Neutrophil (primary cell): ENCODE measurements around the gene FMR1NB.

Experiments
- H3K27ac ChIP-seq: fragments of 200-600 bp; sonication (generic); 2 replicates; pipeline ENCODE4 v1.5.1; 2016; ENCODE audit warnings: mild to moderate bottlenecking, moderate library complexity
- H3K27me3 ChIP-seq: fragments of 200-600 bp; sonication (generic); 2 replicates; pipeline ENCODE4 v1.6.0; 2016; ENCODE audit warnings: mild to moderate bottlenecking
- H3K36me3 ChIP-seq: fragments of 200-600 bp; sonication (generic); 2 replicates; pipeline ENCODE4 v1.5.1; 2017
- H3K4me1 ChIP-seq, 2 experiments: fragments of 200-600 bp in 1 of 2; sonication (generic) in 1 of 2; 1 replicate in 1 of 2; 2 replicates in 1 of 2; pipeline versions ENCODE4 v1.5.1 to v1.6.1; 2013 to 2016; ENCODE audit warnings: low read depth in 1 of 2, low read length in 1 of 2, mild to moderate bottlenecking in 1 of 2, moderate library complexity in 1 of 2; ENCODE audit not compliant: control insufficient read depth in 1 of 2, insufficient read depth in 1 of 2
- H3K4me3 ChIP-seq, 2 experiments: fragments of 200-600 bp in 1 of 2; sonication (generic) in 1 of 2; 1 replicate in 1 of 2; 2 replicates in 1 of 2; pipeline ENCODE4 v1.5.1; 2013 to 2016; ENCODE audit warnings: low read depth in 1 of 2, low read length in 1 of 2, mild to moderate bottlenecking in 1 of 2, moderate library complexity in 1 of 2
- H3K9me3 ChIP-seq: fragments of 200-600 bp; sonication (generic); 2 replicates; pipeline ENCODE4 v1.5.1; 2016
- CTCF ChIP-seq: fragments of 200-600 bp; sonication (generic); IDR thresholded peaks from 2 replicates; pipeline ENCODE4 v1.5.1; 2016; ENCODE audit warnings: antibody characterized with exemption

FMR1NB gene

GRCh38 chrX:147950352-147950751, 30.8 kb upstream of the FMR1NB start:
- no peaks in the 10 kb centered on the region for H3K9me3 ChIP-seq
- no peak for TF ChIP-seq CTCF
- H3K27me3 ChIP-seq, result no peaks in the 10 kb centered on the region
- H3K36me3 ChIP-seq, result peaks cover 33% of the 10 kb centered on the region
- no peak overlapping the region for H3K4me3 ChIP-seq
- no peak overlapping the region for H3K27ac ChIP-seq
- no peaks in the 10 kb centered on the region for H3K4me1 ChIP-seq

GRCh38 chrX:147953976-147954375, 27.2 kb upstream of the FMR1NB start:
- Histone ChIP-seq H3K36me3 (peaks cover 5% of the 10 kb centered on the region), H3K4me1 (no peaks in the 10 kb centered on the region)
- no peak for TF ChIP-seq CTCF

GRCh38 chrX:147957291-147957690, 23.8 kb upstream of the FMR1NB start:
- no peaks in the 10 kb centered on the region for H3K36me3 ChIP-seq
- H3K27me3 ChIP-seq, result no peaks in the 10 kb centered on the region
- no peak for TF ChIP-seq CTCF
- no peaks in the 10 kb centered on the region for H3K4me1 ChIP-seq
- H3K9me3 ChIP-seq, result no peaks in the 10 kb centered on the region
- H3K4me3 ChIP-seq, result no peak overlapping the region
- no peak overlapping the region for H3K27ac ChIP-seq

More at GRCh38 chrX:147953976-147954375, 27.2 kb upstream of the FMR1NB start:
- Histone ChIP-seq H3K4me3 (no peak overlapping the region), H3K27me3 (no peaks in the 10 kb centered on the region), H3K27ac (no peak overlapping the region), H3K9me3 (no peaks in the 10 kb centered on the region)

- TF ChIP-seq CTCF, result no peak
- no peak overlapping the region for H3K27ac ChIP-seq
- no peaks in the 10 kb centered on the region for H3K36me3 ChIP-seq
- H3K9me3 ChIP-seq, result no peaks in the 10 kb centered on the region
- H3K4me3 ChIP-seq, result no peak overlapping the region
- no peaks in the 10 kb centered on the region for H3K4me1 ChIP-seq
- no peaks in the 10 kb centered on the region for H3K27me3 ChIP-seq
These were observed 22.8 kb upstream of the FMR1NB start for GRCh38 chrX:147958291-147958690.

GRCh38 chrX:147960722-147961121, 20.4 kb upstream of the FMR1NB start:
- no peaks in the 10 kb centered on the region for H3K9me3 ChIP-seq
- H3K4me3 ChIP-seq, result no peak overlapping the region
- no peaks in the 10 kb centered on the region for H3K27me3 ChIP-seq
- no peak overlapping the region for H3K27ac ChIP-seq
- no peaks in the 10 kb centered on the region for H3K4me1 ChIP-seq
- no peak for TF ChIP-seq CTCF
- no peaks in the 10 kb centered on the region for H3K36me3 ChIP-seq

GRCh38 chrX:147962476-147962875, 18.7 kb upstream of the FMR1NB start:
- TF ChIP-seq CTCF, result no peak
- no peak overlapping the region for H3K4me3 ChIP-seq
- no peak overlapping the region for H3K27ac ChIP-seq
- H3K9me3 ChIP-seq, result no peaks in the 10 kb centered on the region
- no peaks in the 10 kb centered on the region for H3K4me1 ChIP-seq
- H3K27me3 ChIP-seq, result no peaks in the 10 kb centered on the region
- no peaks in the 10 kb centered on the region for H3K36me3 ChIP-seq
